Activated T-helper 1 cell treated with Interleukin-2 at 50 U/mL for 16 hours (primary cell): ENCODE results near the gene GNAT1.

Experiments used
- DNase-seq: peaks from one replicate; pipeline ENCODE4 v3.0.0-alpha.2; 2020; ENCODE audit warnings: low read depth

Gene GNAT1

DNA sequence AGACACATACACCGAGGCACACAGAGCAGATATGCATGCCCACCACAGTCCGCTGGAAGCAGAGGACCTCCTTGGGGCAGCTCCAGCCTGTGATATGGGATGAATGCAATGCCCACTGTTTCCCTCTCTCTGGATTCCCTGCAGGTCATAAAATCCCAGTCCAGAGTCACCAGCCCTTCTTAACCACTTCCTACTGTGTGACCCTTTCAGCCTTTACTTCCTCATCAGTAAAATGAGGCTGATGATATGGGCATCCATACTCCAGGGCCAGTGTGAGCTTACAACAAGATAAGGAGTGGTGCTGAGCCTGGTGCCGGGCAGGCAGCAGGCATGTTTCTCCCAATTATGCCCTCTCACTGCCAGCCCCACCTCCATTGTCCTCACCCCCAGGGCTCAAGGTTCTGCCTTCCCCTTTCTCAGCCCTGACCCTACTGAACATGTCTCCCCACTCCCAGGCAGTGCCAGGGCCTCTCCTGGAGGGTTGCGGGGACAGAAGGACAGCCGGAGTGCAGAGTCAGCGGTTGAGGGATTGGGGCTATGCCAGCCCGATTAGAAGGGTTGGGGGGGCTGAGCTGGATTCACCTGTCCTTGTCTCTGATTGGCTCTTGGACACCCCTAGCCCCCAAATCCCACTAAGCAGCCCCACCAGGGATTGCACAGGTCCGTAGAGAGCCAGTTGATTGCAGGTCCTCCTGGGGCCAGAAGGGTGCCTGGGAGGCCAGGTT is at the start of gene GNAT1:
TSS of gene GNAT1 (plus strand) at position 675 of the 725 bp plus-strand sequence. CDS start 116 bp downstream, outside the sequence.
- DNase-seq = no peak

- no peak for DNase-seq
These were observed 45.0 kb upstream of the GNAT1 start for GRCh38 chr3:50146316-50146901.

- no peak for DNase-seq
These were observed 44.4 kb upstream of the GNAT1 start for GRCh38 chr3:50147016-50147415.

DNA sequence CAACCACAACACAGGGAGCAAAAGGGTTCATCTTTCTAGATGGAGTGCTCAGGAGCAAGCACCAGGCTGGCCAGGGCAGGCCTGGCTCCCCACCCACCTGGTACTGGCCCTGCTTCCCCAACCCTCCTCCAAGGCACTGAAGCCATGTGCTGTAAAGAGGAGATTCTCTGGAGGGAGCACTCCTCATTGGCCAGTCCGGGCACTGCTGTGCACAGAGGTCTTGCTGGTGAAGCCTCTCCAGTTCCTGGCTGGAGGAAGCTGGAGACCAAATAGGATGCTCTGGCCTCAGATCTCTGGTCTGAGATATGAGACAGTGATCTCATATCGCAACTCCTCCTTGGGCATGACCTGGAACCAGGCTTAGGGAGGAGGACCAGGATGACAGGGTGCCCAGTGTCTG is 44.0 kb upstream of the GNAT1 start:
- DNase-seq = no peak

DNA sequence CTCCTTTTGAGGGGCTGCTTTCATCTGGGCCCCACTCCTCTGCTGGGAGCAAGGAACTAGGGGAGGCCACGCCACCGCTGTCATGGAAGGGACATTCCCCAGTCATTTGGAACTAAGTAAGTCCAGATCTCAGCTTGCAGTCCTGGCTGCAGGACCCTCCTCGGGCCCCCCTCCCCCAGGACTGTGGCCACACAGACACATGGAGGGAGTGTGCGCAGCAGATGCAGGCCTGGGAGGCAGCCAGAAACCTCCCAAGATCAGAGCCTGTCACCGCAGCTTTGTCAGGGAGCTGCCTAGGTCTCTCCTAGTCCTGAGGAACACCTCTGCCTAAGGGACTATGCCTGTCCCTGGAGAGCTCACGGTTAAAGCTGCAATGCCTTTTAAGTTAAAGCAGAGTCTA is 43.5 kb upstream of the GNAT1 start:
- DNase-seq = no peak

- no peak for DNase-seq
These were observed 41.0 kb upstream of the GNAT1 start for GRCh38 chr3:50150404-50150750.

GRCh38 chr3:50150863-50151686 is 40.3 kb upstream of the GNAT1 start:
- DNase-seq = no peak

GRCh38 chr3:50151728-50152127 is 39.7 kb upstream of the GNAT1 start:
- no peak for DNase-seq

- DNase-seq = no peak
These were observed 37.5 kb upstream of the GNAT1 start for GRCh38 chr3:50153782-50154475.

DNA sequence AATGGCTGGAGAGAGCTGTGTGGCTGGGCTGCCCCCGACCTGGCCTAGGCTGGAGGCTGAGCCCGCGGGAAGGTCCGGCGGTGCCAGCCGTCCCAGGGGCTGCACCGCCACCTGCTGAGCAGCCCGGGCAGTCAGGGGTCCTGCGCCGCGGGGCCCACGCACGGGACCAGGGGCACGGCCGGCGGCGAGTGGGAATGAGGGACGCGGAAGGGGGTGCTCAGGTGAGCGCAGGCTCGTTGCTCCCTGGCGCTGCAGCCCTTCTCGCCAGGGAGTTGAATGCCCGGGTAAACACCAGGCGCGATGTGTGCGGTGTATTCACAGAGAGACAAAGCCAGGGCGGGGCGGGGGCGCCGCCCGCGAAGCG is 37.0 kb upstream of the GNAT1 start:
- DNase-seq = no peak

DNA sequence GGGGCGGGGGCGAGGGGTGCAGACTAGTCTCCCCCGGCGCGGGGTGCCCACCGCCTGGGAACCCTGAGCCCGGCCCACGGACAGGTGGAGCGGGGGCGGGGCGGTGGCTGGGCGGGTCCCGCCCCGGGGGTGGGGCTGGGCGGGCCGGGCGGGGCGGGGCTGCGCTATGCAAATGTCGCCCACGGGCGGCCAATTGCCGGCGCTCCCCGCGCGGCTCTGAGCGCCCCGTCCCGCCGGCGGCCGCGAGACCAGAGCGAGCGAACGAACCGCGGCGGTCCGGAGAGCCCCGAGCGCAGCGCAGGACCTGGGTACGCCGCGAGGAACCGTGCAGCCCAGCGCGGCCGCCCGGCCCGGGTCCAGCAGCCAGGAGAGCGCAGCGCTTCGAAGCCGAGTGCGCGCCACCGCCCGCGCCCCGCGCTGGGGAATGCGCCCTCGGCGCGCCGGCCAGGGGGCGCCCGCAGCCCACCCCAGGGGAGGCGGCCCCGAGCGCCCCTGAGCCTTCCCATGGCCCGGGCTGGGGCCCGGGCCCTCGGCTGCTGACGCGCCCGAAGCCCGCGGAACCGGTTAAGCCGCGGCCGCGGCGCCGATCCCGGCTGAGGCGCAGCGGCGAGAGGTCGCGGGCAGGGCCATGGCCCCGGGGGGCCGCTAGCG is 36.4 kb upstream of the GNAT1 start, which contains the start of gene SEMA3F:
TSS of gene SEMA3F (plus strand) at position 485 of the 651 bp plus-strand sequence. CDS start 4,299 bp downstream, outside the sequence.
- DNase-seq = peak; percentile 61

GRCh38 chr3:50155491-50155878 is 35.9 kb upstream of the GNAT1 start:
- DNase-seq = no peak

DNA sequence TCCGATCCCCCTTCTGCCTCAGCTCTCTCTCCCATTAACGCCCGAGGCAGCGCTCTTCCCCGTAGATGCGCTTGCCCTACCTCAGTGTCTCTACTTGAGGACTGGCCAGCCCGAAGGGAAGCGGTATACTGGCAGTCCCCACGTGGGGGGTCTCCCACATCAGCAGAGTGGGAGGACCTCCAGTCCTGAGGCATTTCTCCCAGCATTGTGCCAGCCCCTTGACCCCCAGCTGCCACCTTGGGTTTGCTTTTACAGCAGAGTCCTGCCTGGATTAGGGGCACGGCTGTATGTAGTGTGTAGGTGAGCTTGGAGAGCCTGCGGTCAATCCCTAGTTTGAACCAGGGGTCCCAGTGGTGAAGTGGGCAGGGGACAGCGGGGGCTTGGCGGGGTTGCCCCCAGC is 35.5 kb upstream of the GNAT1 start:
- DNase-seq = no peak

- DNase-seq = no peak
These were observed 34.6 kb upstream of the GNAT1 start for GRCh38 chr3:50156549-50157493.

DNA sequence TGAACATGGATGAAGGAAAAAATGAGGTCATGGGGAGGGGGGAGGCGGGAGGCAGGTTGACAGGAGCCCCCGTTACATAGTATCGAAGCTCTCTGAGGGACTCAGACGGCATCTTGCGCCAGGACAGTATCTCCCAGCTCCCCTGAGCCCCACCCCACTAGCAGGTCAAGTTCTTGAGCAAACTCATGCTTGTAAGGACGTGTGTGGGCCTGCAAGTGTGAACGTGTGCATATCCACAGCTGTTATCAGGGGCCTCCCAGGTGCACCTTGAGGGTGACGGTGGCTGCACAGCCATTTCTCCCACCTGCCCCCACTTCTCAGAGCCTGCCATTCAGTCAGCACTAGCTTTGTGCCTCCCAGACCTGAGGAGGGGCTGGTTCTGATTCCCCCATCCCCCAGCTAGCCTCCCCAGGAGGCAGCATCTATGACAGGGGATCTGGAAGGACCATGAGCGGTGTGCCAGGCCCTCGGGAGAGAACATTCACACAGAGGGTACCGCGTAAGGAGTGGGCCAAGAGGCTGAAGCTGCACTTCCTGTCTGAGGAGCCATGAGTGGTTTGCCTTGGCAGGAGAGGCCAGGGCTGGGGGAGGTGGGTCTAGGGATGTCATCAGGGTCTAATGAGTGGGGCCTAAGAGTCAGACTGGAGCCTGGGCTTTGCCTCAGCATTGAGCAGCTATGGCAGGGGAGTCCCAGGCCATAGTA is 33.4 kb upstream of the GNAT1 start:
- no peak for DNase-seq

- DNase-seq = no peak
These were observed 32.8 kb upstream of the GNAT1 start for GRCh38 chr3:50158530-50159146.

GRCh38 chr3:50160561-50160983 is 30.8 kb upstream of the GNAT1 start:
- no peak for DNase-seq

DNA sequence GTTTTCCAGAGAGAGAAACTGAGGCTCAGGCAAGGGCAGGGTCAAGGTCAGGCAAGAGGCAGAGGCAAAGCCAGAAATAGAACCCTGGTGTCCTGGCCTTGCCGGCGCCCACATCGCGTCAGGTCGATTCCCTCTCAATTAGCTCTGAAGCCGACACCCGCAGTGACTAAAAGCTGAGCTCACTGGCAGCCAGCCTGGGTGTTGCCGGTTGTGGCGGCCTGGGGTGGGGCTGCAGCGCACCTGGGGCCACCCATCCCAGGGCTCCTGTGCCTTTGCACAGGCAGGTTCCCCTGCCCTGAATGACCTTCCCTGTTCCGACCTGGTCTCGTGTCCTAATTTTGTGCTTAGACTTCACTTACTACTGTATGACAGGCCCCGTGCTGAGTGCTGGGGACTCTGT is 30.1 kb upstream of the GNAT1 start:
- DNase-seq = no peak

GRCh38 chr3:50162034-50162883 is 29.2 kb upstream of the GNAT1 start:
- no peak for DNase-seq
